PFSK-1 (cell line): Measurements from ENCODE around the gene WBP1.

Experiments
- POLR2AphosphoS5 ChIP-seq: IDR thresholded peaks from 2 replicates; pipeline ENCODE4 v1.6.1; 2012; ENCODE audit warnings: low read depth, mild to moderate bottlenecking, control low read depth, low read length, moderate library complexity
- SIN3A ChIP-seq: IDR thresholded peaks from 2 replicates; pipeline ENCODE4 v1.6.1; 2012; ENCODE audit warnings: mild to moderate bottlenecking, low read length, moderate library complexity, borderline replicate concordance; ENCODE audit not compliant: insufficient read depth
- TF ChIP-seq, protein P1 (sequence below), 2 experiments: IDR thresholded peaks; 2 replicates each; pipeline versions ENCODE4 v1.6.1 to v1.8.0; 2011 to 2012; ENCODE audit warnings: low read depth in 2 of 2, low read length in 2 of 2, control low read depth in 1 of 2, inconsistent platforms in 1 of 2, mild to moderate bottlenecking in 1 of 2, moderate library complexity in 1 of 2; ENCODE audit not compliant: insufficient read depth in 1 of 2

DNA sequence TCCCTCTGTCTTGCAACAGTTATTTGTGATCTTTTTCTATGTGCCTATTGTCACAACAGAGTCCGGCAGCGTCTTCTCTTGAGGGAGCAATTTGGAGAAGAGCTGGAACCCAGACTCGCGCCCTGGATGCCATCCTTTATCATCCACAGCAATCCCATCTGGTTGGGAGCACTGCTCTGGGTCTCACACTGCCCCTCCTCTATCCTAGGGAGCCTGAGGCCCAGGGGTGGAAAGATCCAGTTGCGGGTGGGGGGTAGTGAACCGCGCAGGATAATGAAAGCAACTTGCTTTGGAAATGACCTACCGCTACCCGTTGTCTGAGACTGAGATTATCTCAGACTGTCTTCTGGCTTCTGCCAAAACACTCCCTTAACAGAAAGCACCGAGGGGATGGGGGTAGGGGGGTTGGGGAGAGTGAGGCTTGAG, 713 bp downstream of the WBP1 start:
- TF ChIP-seq POLR2AphosphoS5 (no peak), SIN3A (no peak)
- TF ChIP-seq, protein P1, sequence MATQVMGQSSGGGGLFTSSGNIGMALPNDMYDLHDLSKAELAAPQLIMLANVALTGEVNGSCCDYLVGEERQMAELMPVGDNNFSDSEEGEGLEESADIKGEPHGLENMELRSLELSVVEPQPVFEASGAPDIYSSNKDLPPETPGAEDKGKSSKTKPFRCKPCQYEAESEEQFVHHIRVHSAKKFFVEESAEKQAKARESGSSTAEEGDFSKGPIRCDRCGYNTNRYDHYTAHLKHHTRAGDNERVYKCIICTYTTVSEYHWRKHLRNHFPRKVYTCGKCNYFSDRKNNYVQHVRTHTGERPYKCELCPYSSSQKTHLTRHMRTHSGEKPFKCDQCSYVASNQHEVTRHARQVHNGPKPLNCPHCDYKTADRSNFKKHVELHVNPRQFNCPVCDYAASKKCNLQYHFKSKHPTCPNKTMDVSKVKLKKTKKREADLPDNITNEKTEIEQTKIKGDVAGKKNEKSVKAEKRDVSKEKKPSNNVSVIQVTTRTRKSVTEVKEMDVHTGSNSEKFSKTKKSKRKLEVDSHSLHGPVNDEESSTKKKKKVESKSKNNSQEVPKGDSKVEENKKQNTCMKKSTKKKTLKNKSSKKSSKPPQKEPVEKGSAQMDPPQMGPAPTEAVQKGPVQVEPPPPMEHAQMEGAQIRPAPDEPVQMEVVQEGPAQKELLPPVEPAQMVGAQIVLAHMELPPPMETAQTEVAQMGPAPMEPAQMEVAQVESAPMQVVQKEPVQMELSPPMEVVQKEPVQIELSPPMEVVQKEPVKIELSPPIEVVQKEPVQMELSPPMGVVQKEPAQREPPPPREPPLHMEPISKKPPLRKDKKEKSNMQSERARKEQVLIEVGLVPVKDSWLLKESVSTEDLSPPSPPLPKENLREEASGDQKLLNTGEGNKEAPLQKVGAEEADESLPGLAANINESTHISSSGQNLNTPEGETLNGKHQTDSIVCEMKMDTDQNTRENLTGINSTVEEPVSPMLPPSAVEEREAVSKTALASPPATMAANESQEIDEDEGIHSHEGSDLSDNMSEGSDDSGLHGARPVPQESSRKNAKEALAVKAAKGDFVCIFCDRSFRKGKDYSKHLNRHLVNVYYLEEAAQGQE (IDR thresholded peaks at IDR 0.05; ENCODE audit: insufficient read depth in 1 of 2, low read depth in 2 of 2, low read length in 2 of 2): no peak
